Measurements from ENCODE around the gene TBL1Y.

- TF ChIP-seq ZZZ3 (IDR thresholded peaks at IDR 0.05; ENCODE audit: control insufficient read depth, insufficient read length, low read depth), result no peak
- no peak for TF ChIP-seq POLR2A (IDR thresholded peaks at IDR 0.05; ENCODE audit: low read depth, low read length)
- no peak for TF ChIP-seq RAD21 (IDR thresholded peaks at IDR 0.05; ENCODE audit: insufficient read depth, low read depth, low read length)
- TF ChIP-seq MXI1 (IDR thresholded peaks at IDR 0.05; ENCODE audit: low read depth, low read length), result no peak
- no peak for TF ChIP-seq YY1 (IDR thresholded peaks at IDR 0.05; ENCODE audit: low read depth, low read length)
- no peak for TF ChIP-seq RFX5 (IDR thresholded peaks at IDR 0.05; ENCODE audit: low read depth, low read length)
Measured at GRCh38 chrY:6977783-6978182, 67.3 kb downstream of the TBL1Y start.

Measured in GM12878 (cell line).